Upper lobe of right lung (tissue), 1 donor: ENCODE measurements around the gene PLA2G1B. TPM values are rescaled to one million over a fixed set of nuclear protein-coding genes. Genes with fewer than 3 reads are reported as not detected.

Experiments
- ATAC-seq: fragments of 200-7000 bp; cut with Tn5 transposase; one replicate; pipeline ENCODE4 v1.9.1; 2020; ENCODE audit warnings: mild to moderate bottlenecking, moderate library complexity
- DNase-seq: peaks from one replicate; pipeline ENCODE4 v3.0.0-alpha.2; 2020
- H3K27ac ChIP-seq: fragments of 200-600 bp; one replicate; pipeline ENCODE4 v1.8.0; 2022
- H3K27me3 ChIP-seq: fragments of 200-600 bp; one replicate; pipeline ENCODE4 v1.8.0; 2022; ENCODE audit warnings: mild to moderate bottlenecking
- H3K36me3 ChIP-seq: fragments of 200-600 bp; one replicate; pipeline ENCODE4 v1.8.0; 2022
- H3K4me1 ChIP-seq: fragments of 200-600 bp; one replicate; pipeline ENCODE4 v1.8.0; 2022
- H3K4me3 ChIP-seq: fragments of 200-600 bp; one replicate; pipeline ENCODE4 v1.8.0; 2022; ENCODE audit warnings: mild to moderate bottlenecking
- H3K9me3 ChIP-seq: fragments of 200-600 bp; one replicate; pipeline ENCODE4 v1.8.0; 2022
- CTCF ChIP-seq: fragments of 200-600 bp; IDR thresholded peaks from one replicate; pipeline ENCODE4 v1.8.0; 2022; ENCODE audit warnings: antibody characterized with exemption
- intact Hi-C: fragments of 100-400 bp; cut with DNase I; formaldehyde crosslinking; loops from one replicate; pipeline ENCODE4 v1.11.0; 2022
- total RNA-seq: library from RNA; stranded (reverse); fragmentation: NEBNext Ultra II Directional; extraction: Animal tissue kit (Norgen Biotek cat#: 25700); gene quantifications from one replicate; pipeline ENCODE4 v1.2.1, GENCODE V29; 2021
- donor health status: DM: no; HTN: yes; CAD: no; lungs with severe emphysema.

PLA2G1B gene
- total RNA-seq, 1 donor from 2014 or later = 62.2 TPM

GRCh38 chr12:120363274-120363855 lies 35.8 kb upstream of the PLA2G1B start:
- Histone ChIP-seq H3K36me3 (no peaks in the 10 kb centered on the region), H3K4me3 (no peak overlapping the region), H3K27me3 (peaks cover 26% of the 10 kb centered on the region), H3K4me1 (peaks cover 1% of the 10 kb centered on the region), H3K9me3 (no peaks in the 10 kb centered on the region), H3K27ac (no peak overlapping the region)
- ATAC-seq = no peak
- TF ChIP-seq CTCF = no peak
- intact Hi-C loops = loop anchor here (10.0 kb wide), 1 partner anchor 61 kb away; no protein-coding TSS in a partner anchor
- no peak for DNase-seq

DNA sequence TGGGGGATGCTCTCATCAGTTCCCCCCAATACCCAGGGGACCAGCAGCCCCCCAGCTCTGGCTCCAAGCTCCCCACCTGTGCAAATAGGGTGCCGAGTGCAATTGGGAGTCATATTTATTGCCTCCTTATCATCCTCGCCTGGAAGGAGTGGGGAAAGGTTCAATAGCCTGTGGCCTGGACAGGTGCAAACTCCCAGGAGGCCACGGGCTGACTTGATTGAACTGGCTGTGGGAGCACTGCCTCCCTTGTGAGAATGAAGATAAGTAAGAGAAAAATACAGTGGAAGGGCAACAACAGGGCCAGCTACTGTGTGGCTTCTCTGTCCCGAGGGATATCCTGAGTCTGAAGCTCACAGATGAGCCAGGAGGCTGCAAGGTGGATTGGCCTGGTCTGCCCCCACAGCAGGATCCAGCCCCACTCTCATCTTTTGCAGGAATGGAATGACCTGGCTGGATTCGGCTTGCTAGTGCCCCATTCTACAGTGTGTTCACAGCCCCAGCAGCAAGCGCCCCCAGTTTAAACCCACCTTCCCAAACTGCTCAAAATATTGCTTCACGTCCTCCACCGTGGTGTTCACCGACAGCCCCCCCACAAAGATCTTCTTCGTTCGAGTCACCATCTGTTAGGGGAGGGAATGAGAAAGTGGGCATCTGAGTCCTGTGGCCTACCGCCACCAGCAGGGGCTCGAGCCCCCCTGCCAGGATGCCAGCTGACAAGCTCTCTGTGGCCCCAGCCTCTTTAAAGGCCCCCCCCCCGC lies 35.1 kb upstream of the PLA2G1B start:
- Histone ChIP-seq H3K27me3 (peaks cover 19% of the 10 kb centered on the region), H3K4me3 (no peak overlapping the region), H3K4me1 (no peaks in the 10 kb centered on the region), H3K9me3 (no peaks in the 10 kb centered on the region), H3K27ac (no peak overlapping the region), H3K36me3 (no peaks in the 10 kb centered on the region)
- ATAC-seq (no peak), DNase-seq (no peak)
- intact Hi-C loops = loop anchor here (10.0 kb wide), 1 partner anchor 62 kb away; no protein-coding TSS in a partner anchor
- TF ChIP-seq CTCF = no peak

- intact Hi-C loops = loop anchor here (10.0 kb wide), 1 partner anchor 63 kb away; no protein-coding TSS in a partner anchor
- no peak for ATAC-seq
- no peak for TF ChIP-seq CTCF
- Histone ChIP-seq H3K27me3 (peaks cover 16% of the 10 kb centered on the region), H3K4me3 (peak overlapping the region; percentile 28), H3K36me3 (no peaks in the 10 kb centered on the region), H3K4me1 (no peaks in the 10 kb centered on the region), H3K27ac (no peak overlapping the region), H3K9me3 (no peaks in the 10 kb centered on the region)
- no peak for DNase-seq
Observed at GRCh38 chr12:120361506-120362208, 34.1 kb upstream of the PLA2G1B start.

DNA sequence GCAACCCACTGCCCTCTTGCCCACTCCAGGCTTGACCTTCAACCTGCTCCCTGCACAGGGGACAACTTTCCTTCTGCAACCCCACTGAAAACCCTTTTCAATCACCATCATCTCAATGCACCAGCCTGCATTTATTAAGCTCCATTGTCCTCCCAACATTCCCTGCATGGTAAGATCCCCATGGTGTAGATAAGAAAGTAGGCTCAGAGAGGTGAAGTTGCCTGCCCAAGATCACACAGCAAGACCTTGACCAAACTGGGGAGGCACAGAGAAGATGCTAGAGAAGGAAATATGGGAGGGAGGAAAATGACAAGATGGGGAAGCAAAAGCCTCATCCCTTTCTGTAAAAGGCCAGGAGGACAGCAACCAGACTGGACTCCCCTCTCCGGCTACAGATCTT lies 31.5 kb upstream of the PLA2G1B start:
- ATAC-seq (no peak), DNase-seq (no peak)
- TF ChIP-seq CTCF = no peak
- no peak overlapping the region for H3K4me3 ChIP-seq
- H3K36me3 ChIP-seq = no peaks in the 10 kb centered on the region
- H3K27ac ChIP-seq = no peak overlapping the region
- intact Hi-C loops = no loop called here
- no peaks in the 10 kb centered on the region for H3K4me1 ChIP-seq
- no peaks in the 10 kb centered on the region for H3K9me3 ChIP-seq
- peaks cover 16% of the 10 kb centered on the region for H3K27me3 ChIP-seq

DNA sequence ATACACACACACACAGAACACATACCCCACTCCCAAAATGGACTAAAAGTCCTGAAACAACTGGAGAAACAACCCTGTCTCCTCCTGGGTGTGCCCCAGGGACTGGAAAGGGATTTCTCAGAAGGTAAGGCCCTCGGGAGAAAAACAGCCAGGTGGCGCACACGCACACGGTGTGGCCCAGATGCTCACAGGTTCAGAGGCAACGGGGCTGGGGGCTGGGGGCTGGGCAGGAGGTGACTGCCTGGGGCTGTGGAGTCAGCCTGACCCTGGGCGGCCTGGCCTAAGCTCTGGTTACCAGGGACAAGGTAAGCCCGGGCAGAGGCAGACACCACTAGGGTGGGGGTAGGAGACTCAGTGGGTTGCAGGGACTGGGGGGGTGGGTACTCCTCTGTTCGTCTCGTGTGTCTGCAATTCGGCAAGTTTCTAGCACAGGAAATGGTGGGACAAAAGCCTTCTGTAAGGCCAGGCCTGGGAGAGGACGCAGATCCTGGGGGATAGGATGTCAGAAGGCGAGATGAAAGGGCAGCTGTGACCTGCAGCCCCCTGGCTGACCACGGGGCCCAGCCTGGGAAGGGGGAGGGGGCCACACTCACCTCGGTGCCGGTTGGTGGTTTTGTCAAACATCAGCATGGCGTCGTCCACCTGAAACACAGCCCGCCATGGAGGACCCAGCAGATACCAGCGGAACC lies 31.0 kb upstream of the PLA2G1B start:
- peaks cover 12% of the 10 kb centered on the region for H3K27me3 ChIP-seq
- H3K9me3 ChIP-seq = no peaks in the 10 kb centered on the region
- DNase-seq = no peak
- no peak overlapping the region for H3K4me3 ChIP-seq
- H3K4me1 ChIP-seq = no peaks in the 10 kb centered on the region
- no peak overlapping the region for H3K27ac ChIP-seq
- no peak for ATAC-seq
- TF ChIP-seq CTCF = no peak
- no peaks in the 10 kb centered on the region for H3K36me3 ChIP-seq
- intact Hi-C loops = no loop called here
